ENCODE data around the gene SLIT1.

DNA sequence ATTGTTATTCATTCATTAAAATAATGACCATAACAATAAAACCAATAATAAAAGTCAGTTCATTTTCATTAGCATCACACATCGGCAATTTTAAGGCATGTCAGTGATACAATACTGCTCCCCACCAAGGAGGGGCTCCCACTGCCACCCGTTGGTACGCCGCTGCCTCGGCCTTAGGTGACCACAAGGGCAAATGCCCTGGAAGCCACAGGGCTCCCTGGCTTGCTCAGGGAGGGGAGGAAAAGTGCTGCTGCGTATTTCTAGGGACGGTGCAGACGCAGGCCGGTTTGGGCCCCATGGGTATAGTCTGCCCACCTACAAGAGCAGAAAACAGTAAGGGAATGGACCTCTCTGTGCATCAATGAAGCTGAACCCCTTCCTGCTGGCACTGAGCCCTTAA lies 85.1 kb downstream of the SLIT1 start:
- TF ChIP-seq, protein P1, sequence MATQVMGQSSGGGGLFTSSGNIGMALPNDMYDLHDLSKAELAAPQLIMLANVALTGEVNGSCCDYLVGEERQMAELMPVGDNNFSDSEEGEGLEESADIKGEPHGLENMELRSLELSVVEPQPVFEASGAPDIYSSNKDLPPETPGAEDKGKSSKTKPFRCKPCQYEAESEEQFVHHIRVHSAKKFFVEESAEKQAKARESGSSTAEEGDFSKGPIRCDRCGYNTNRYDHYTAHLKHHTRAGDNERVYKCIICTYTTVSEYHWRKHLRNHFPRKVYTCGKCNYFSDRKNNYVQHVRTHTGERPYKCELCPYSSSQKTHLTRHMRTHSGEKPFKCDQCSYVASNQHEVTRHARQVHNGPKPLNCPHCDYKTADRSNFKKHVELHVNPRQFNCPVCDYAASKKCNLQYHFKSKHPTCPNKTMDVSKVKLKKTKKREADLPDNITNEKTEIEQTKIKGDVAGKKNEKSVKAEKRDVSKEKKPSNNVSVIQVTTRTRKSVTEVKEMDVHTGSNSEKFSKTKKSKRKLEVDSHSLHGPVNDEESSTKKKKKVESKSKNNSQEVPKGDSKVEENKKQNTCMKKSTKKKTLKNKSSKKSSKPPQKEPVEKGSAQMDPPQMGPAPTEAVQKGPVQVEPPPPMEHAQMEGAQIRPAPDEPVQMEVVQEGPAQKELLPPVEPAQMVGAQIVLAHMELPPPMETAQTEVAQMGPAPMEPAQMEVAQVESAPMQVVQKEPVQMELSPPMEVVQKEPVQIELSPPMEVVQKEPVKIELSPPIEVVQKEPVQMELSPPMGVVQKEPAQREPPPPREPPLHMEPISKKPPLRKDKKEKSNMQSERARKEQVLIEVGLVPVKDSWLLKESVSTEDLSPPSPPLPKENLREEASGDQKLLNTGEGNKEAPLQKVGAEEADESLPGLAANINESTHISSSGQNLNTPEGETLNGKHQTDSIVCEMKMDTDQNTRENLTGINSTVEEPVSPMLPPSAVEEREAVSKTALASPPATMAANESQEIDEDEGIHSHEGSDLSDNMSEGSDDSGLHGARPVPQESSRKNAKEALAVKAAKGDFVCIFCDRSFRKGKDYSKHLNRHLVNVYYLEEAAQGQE (IDR thresholded peaks at IDR 0.05; ENCODE audit: insufficient read depth in 1 of 2, low read depth in 2 of 2, low read length in 2 of 2), result no peak
- no peak for TF ChIP-seq POLR2AphosphoS5 (IDR thresholded peaks at IDR 0.05; ENCODE audit: low read depth, low read length)
- TF ChIP-seq SIN3A (IDR thresholded peaks at IDR 0.05; ENCODE audit: borderline replicate concordance, insufficient read depth, low read length), result no peak
- no peak for TF ChIP-seq TAF1 (IDR thresholded peaks at IDR 0.05; ENCODE audit: borderline replicate concordance, insufficient read depth, low read length)
- no peak for TF ChIP-seq FOXP2 (optimal IDR thresholded peaks at IDR 0.05; ENCODE audit: borderline replicate concordance, extremely low read depth, extremely low read length, insufficient read depth)
